Urothelium cell line (cell line): ENCODE results near the gene RAB6B.

Source experiments
- DNase-seq: peaks from one replicate; pipeline ENCODE4 v3.0.0; 2011; ENCODE audit warnings: low spot score, mixed read lengths
- FAIRE-seq: peaks from 2 replicates; lab custom pipeline; 2011; peaks lifted over from hg19 to GRCh38; lab: Jason Lieb, UNC

RAB6B gene

GRCh38 chr3:133838916-133839800 lies 56.5 kb downstream of the RAB6B start:
- DNase-seq (no peak), FAIRE-seq (no peak)

- FAIRE-seq (no peak), DNase-seq (no peak)
These were observed 57.3 kb downstream of the RAB6B start for GRCh38 chr3:133838296-133838789.

- DNase-seq (no peak), FAIRE-seq (no peak)
These were observed 58.0 kb downstream of the RAB6B start for GRCh38 chr3:133837487-133838295.

GRCh38 chr3:133836497-133837158 lies 59.1 kb downstream of the RAB6B start:
- FAIRE-seq, result no peak

GRCh38 chr3:133835961-133836360 lies 59.7 kb downstream of the RAB6B start:
- DNase-seq, result no peak
- no peak for FAIRE-seq

More at GRCh38 chr3:133836497-133837158, 59.1 kb downstream of the RAB6B start:
- DNase-seq, result no peak

- DNase-seq (no peak), FAIRE-seq (peak; percentile 87)
These were observed 60.3 kb downstream of the RAB6B start for GRCh38 chr3:133835418-133835743.

- DNase-seq (no peak), FAIRE-seq (no peak)
These were observed 60.9 kb downstream of the RAB6B start for GRCh38 chr3:133834621-133835417.

- DNase-seq (no peak), FAIRE-seq (no peak)
These were observed 61.6 kb downstream of the RAB6B start for GRCh38 chr3:133833880-133834620.

GRCh38 chr3:133833267-133833666 lies 62.4 kb downstream of the RAB6B start:
- no peak for FAIRE-seq

GRCh38 chr3:133832802-133833144 lies 62.9 kb downstream of the RAB6B start:
- no peak for DNase-seq
- no peak for FAIRE-seq

More at GRCh38 chr3:133833267-133833666, 62.4 kb downstream of the RAB6B start:
- no peak for DNase-seq

GRCh38 chr3:133831966-133832801 lies 63.5 kb downstream of the RAB6B start:
- FAIRE-seq (no peak), DNase-seq (no peak)

GRCh38 chr3:133830071-133830470 lies 65.6 kb downstream of the RAB6B start:
- FAIRE-seq, result no peak
- no peak for DNase-seq

- no peak for FAIRE-seq
- DNase-seq, result no peak
These were observed 66.4 kb downstream of the RAB6B start for GRCh38 chr3:133829310-133829707.

GRCh38 chr3:133828576-133829309 lies 66.9 kb downstream of the RAB6B start:
- DNase-seq (no peak), FAIRE-seq (no peak)

- FAIRE-seq, result no peak
These were observed 68.0 kb downstream of the RAB6B start for GRCh38 chr3:133827684-133828083.

GRCh38 chr3:133827136-133827535 lies 68.5 kb downstream of the RAB6B start:
- no peak for DNase-seq
- FAIRE-seq, result no peak

More at GRCh38 chr3:133827684-133828083, 68.0 kb downstream of the RAB6B start:
- DNase-seq, result no peak

GRCh38 chr3:133825969-133826727 lies 69.5 kb downstream of the RAB6B start:
- DNase-seq, result no peak
- no peak for FAIRE-seq
